Testis (tissue), 2 donors: ENCODE results near the gene ST8SIA1.

Source experiments
- POLR2A ChIP-seq: fragments of 450-650 bp; IDR thresholded peaks from one replicate; pipeline ENCODE4 v1.6.1; 2017; ENCODE audit warnings: antibody characterized with exemption, mild to moderate bottlenecking, moderate library complexity
- TF ChIP-seq, protein P1 (sequence below), 3 experiments: fragments of 450-650 bp in 2 of 3; fragments of 200-600 bp in 1 of 3; sonication (generic) in 1 of 3; IDR thresholded peaks; one replicate each; pipeline ENCODE4 v1.5.1; 2016 to 2019; ENCODE audit warnings: antibody characterized with exemption in 3 of 3, mild to moderate bottlenecking in 2 of 3, moderate library complexity in 1 of 3

DNA sequence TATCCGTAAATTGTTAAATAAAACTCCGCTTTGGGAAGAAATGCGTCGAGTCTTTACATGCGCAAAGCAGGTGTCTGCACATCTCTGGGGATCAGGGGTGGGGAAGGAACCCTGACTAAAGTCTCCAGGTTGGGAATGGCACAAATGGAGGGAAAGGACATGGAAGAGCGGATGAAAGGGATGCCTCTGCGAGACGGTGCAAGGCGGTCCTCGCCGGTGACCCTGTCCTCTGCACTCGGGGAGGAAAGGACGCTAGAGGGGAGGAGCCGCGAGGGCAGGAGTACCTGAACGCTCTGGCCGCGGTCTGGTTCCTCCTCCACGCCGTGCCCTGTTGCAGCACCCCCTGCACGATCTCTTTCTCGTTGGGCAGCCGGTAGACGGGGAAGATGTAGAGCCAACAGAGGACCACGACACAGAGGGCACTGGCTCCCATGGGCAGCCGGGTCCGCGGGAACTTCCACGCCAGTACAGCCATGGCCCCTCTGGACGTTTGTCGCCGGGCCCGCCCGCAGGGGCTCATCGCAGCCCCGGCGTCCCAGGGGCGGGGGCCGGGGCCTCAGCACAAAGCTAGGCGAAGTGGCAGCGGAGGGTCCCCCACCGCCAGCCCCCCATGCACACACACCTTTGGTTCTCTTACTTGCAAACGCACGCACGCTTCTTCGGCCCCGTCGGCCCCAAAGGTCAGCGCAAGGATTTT is 646 bp downstream of the ST8SIA1 start:
- no peak for TF ChIP-seq POLR2A
- TF ChIP-seq, protein P1, sequence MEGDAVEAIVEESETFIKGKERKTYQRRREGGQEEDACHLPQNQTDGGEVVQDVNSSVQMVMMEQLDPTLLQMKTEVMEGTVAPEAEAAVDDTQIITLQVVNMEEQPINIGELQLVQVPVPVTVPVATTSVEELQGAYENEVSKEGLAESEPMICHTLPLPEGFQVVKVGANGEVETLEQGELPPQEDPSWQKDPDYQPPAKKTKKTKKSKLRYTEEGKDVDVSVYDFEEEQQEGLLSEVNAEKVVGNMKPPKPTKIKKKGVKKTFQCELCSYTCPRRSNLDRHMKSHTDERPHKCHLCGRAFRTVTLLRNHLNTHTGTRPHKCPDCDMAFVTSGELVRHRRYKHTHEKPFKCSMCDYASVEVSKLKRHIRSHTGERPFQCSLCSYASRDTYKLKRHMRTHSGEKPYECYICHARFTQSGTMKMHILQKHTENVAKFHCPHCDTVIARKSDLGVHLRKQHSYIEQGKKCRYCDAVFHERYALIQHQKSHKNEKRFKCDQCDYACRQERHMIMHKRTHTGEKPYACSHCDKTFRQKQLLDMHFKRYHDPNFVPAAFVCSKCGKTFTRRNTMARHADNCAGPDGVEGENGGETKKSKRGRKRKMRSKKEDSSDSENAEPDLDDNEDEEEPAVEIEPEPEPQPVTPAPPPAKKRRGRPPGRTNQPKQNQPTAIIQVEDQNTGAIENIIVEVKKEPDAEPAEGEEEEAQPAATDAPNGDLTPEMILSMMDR (IDR thresholded peaks at IDR 0.05): no peak
